NCI-H146 treated with DMSO at 0.1 percent for 48 hours (cell line): ENCODE measurements around the gene SLC36A1.
A peak's percentile ranks its signal among the peaks of the same experiment; 100 is the strongest.
"Not testable (repeated sequence)": the region's sequence is repeated elsewhere in the genome, so short reads cannot be mapped to it uniquely, and the experiment has no call there.

Experiments
- DNase-seq: peaks from one replicate; lab custom pipeline; 2025; ENCODE audit not compliant: unreplicated experiment; lab: John Stamatoyannopoulos, UW

The SLC36A1 gene

GRCh38 chr5:151447174-151448037 lies at the start of gene SLC36A1:
SLC36A1 (plus strand) TSS chr5:151447603; CDS start chr5:151458793, 11,190 bp downstream.
- DNase-seq: peak; percentile 79

- DNase-seq: no peak
Measured at GRCh38 chr5:151405334-151406160, 41.9 kb upstream of the SLC36A1 start.

GRCh38 chr5:151406322-151406947 lies 41.0 kb upstream of the SLC36A1 start:
- DNase-seq: no peak

- DNase-seq: no peak
Measured at GRCh38 chr5:151408591-151409230, 38.7 kb upstream of the SLC36A1 start.

GRCh38 chr5:151413800-151414199 lies 33.6 kb upstream of the SLC36A1 start:
- DNase-seq: no peak

DNA sequence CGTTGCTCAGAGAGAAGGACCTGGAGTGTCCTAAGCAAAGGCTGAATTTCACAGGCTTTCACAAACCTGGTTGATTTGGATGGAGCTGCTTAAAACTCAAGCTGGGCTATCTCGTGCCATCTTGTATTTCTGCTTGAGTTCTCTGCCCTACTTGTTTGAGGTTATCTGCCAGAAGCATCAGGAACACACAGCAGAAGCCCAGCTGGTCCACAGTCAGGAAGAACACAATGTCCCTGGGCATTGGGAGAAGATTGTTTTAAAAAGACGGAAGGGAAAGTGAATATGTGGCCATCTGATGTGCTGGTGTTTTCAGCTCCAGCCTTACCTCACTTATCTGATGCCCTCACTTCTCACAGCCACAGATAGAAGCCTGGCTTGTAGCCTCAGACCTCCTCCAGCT lies 32.9 kb upstream of the SLC36A1 start:
- DNase-seq: no peak

- DNase-seq: no peak
Measured at GRCh38 chr5:151417712-151418111, 29.7 kb upstream of the SLC36A1 start.

GRCh38 chr5:151420127-151420526 lies 27.3 kb upstream of the SLC36A1 start:
- DNase-seq: no peak

GRCh38 chr5:151424892-151425523 lies 22.4 kb upstream of the SLC36A1 start:
- DNase-seq: no peak

- not testable (repeated sequence) for DNase-seq
Measured at GRCh38 chr5:151426347-151426746, 21.1 kb upstream of the SLC36A1 start.

DNA sequence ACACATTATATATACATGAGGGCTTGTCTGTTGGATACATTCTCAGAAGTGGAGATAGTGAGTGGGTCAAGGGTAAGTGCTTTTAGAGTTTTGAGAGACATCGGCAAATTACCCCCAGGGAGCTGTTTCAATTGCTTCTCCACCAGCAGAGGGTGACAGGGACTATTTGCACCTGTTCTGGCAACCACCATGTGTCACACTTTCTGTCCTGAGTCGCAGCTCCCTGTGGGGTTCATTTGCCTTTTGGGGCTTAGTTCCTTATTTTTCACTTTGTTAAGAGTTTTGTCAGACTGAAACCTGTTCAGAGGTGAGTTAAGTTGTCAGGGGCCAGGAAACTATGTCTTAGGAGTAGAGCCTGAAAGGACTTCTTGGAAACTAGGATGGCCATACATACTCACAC lies 20.1 kb upstream of the SLC36A1 start:
- no peak for DNase-seq

- no peak for DNase-seq
Measured at GRCh38 chr5:151430731-151431130, 16.7 kb upstream of the SLC36A1 start.

DNA sequence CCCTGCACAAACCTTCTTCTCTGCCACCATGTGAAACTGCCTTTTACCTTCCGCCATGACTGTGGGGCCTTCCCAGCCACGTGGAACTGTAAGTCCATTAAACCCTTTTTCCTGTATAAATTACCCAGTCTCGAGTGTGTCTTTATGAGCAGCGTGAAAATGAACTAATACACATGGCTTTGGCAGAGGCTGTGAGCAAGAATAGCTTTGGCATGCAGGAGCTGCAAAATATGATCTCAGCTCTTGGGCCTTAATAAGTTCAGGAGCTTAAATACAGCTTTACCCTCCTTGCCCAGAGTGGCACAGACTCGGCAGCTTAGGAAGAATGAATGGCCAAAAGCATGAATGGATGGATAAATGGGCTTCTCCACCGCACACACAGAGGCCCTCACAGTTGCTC lies 15.7 kb upstream of the SLC36A1 start:
- DNase-seq: no peak

- DNase-seq: no peak
Measured at GRCh38 chr5:151432210-151432609, 15.2 kb upstream of the SLC36A1 start.

GRCh38 chr5:151434570-151435237 lies 12.7 kb upstream of the SLC36A1 start:
- DNase-seq: no peak

DNA sequence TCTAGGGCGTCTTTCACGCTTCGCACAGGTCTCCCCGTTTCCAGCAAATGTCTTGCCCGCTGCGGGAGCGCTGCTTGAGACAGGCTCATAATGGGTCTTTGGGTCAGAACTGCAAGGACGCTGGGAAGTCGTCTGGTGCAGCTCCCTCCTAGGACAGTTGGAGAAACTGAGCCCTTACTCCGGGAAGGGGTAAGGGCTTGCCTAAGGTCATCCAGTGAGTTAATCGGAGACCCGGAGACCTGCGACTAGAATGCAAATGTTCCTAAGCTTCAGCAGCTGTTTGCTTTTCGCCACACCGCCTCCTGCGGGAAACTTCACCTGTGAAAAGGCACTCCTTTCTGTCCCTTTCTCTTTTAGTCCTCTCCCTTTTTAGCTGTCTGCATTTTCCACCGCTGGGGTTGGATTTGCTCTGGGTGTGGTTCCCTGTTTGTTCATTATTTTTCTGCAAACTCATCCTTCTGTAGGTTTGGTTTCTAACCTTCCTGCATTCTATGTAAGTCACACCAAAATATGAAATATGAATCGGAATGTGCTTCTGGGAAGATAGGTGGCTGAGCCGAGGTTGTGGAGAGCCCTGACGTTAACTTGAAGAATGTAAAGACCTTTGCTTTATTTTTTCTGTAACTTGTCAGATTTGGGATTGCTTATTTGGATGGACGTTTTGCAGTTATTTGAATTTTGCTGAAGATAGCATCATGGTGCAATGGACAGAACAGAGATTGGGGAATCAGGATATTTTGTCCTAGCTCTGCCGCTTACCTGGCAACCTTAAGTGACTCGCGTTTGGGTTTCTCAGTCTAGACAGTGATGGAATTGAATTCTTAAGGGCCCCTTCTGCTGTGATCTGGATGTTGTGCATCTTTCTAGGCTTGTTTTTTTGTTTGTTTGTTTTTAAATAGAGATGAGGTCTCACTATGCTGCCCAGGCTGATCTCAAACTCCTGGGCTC lies 909 bp downstream of the SLC36A1 start:
- peak; percentile 15 for DNase-seq

GRCh38 chr5:151449297-151449696 lies 1.9 kb downstream of the SLC36A1 start:
- no peak for DNase-seq

- no peak for DNase-seq
Measured at GRCh38 chr5:151449839-151450238, 2.4 kb downstream of the SLC36A1 start.

- DNase-seq: no peak
Measured at GRCh38 chr5:151450605-151451004, 3.2 kb downstream of the SLC36A1 start.
